ENCODE measurements around the gene ALG13.

GRCh38 chrX:111742018-111742417 is 61.0 kb downstream of the ALG13 start:
- TF ChIP-seq TAF1 (IDR thresholded peaks at IDR 0.05; ENCODE audit: borderline replicate concordance, insufficient read depth, low read length) (no peak), POLR2AphosphoS5 (IDR thresholded peaks at IDR 0.05; ENCODE audit: low read depth, low read length) (no peak), SIN3A (IDR thresholded peaks at IDR 0.05; ENCODE audit: borderline replicate concordance, insufficient read depth, low read length) (no peak), REST (IDR thresholded peaks at IDR 0.05; ENCODE audit: insufficient read depth in 1 of 2, low read depth in 2 of 2, low read length in 2 of 2) (no peak), FOXP2 (optimal IDR thresholded peaks at IDR 0.05; ENCODE audit: borderline replicate concordance, extremely low read depth, extremely low read length, insufficient read depth) (no peak)

All from PFSK-1 (cell line).